Pons (tissue), 1 donor: ENCODE measurements around the gene KCNB1.

ENCODE experiments used
- DNase-seq: peaks from one replicate; pipeline ENCODE4 v3.0.0-alpha.2; 2016; ENCODE audit warnings: low spot score

Gene KCNB1

GRCh38 chr20:49409302-49409974 is 73.0 kb downstream of the KCNB1 start:
- no peak for DNase-seq

GRCh38 chr20:49408509-49409104 is 73.9 kb downstream of the KCNB1 start:
- no peak for DNase-seq

- no peak for DNase-seq
Observed at GRCh38 chr20:49406666-49407065, 75.8 kb downstream of the KCNB1 start.

GRCh38 chr20:49405696-49406095 is 76.8 kb downstream of the KCNB1 start:
- no peak for DNase-seq

GRCh38 chr20:49405062-49405683 is 77.3 kb downstream of the KCNB1 start:
- DNase-seq: no peak

GRCh38 chr20:49404461-49404860 is 78.0 kb downstream of the KCNB1 start:
- DNase-seq: no peak

- DNase-seq: no peak
Observed at GRCh38 chr20:49403911-49404310, 78.6 kb downstream of the KCNB1 start.

- DNase-seq: no peak
Observed at GRCh38 chr20:49403012-49403411, 79.5 kb downstream of the KCNB1 start.

GRCh38 chr20:49400904-49401303 is 81.6 kb downstream of the KCNB1 start:
- DNase-seq: no peak

GRCh38 chr20:49400410-49400809 is 82.1 kb downstream of the KCNB1 start:
- DNase-seq: no peak

- DNase-seq: no peak
Observed at GRCh38 chr20:49399329-49399728, 83.1 kb downstream of the KCNB1 start.

GRCh38 chr20:49398401-49399144 is 83.9 kb downstream of the KCNB1 start:
- DNase-seq: no peak

GRCh38 chr20:49397525-49397924 is 84.9 kb downstream of the KCNB1 start:
- DNase-seq: no peak

- no peak for DNase-seq
Observed at GRCh38 chr20:49396230-49396629, 86.2 kb downstream of the KCNB1 start.

GRCh38 chr20:49395659-49396058 is 86.8 kb downstream of the KCNB1 start:
- DNase-seq: no peak

GRCh38 chr20:49395183-49395582 is 87.3 kb downstream of the KCNB1 start:
- no peak for DNase-seq

GRCh38 chr20:49394757-49395156 is 87.7 kb downstream of the KCNB1 start:
- DNase-seq: no peak

GRCh38 chr20:49394264-49394663 is 88.2 kb downstream of the KCNB1 start:
- no peak for DNase-seq

- no peak for DNase-seq
Observed at GRCh38 chr20:49393803-49394202, 88.7 kb downstream of the KCNB1 start.

GRCh38 chr20:49392745-49393144 is 89.7 kb downstream of the KCNB1 start:
- DNase-seq: no peak

- no peak for DNase-seq
Observed at GRCh38 chr20:49391404-49392245, 90.8 kb downstream of the KCNB1 start.

- DNase-seq: no peak
Observed at GRCh38 chr20:49389854-49390253, 92.6 kb downstream of the KCNB1 start.
